ENCODE data around the gene MACROD2. TPM values are rescaled to one million over a fixed set of nuclear protein-coding genes. Genes with fewer than 3 reads are reported as not detected.

Gene MACROD2
- total RNA-seq, 4 donors from 2014 or later = 12.6 to 60.3 (median 18.9) TPM

DNA sequence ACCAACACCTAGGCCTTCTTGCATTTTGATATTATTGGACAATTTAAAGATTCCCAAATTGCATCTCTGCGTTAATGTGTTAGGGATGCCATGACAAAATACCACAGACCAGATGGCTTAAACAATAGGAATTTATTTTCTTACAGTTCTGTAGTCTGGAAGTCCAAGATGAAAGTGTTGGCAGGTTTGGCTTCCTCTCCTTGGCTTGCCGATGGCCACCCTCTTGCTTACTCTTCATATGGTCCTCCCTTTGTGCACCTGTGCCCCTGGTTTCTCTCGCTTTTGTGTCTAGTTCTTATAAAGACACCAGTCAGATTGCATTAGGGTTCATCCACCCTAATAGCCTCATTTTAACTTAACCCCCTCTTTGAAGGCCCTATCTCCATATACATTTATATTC is 1184.5 kb downstream of the MACROD2 start:
- Histone ChIP-seq H3K4me1 (no peaks in the 10 kb centered on the region), H3K27me3 (no peaks in the 10 kb centered on the region), H3K36me3 (no peaks in the 10 kb centered on the region), H3K4me3 (no peak overlapping the region), H3K27ac (no peak overlapping the region), H3K9me3 (peaks cover 6% of the 10 kb centered on the region)
- DNase-seq (ENCODE audit: low spot score in 2 of 2) = no peak
- 93% methylated on average over 3 of the region's 3 CpGs for WGBS
- TF ChIP-seq EP300 (IDR thresholded peaks at IDR 0.05) (no peak), POLR2AphosphoS5 (IDR thresholded peaks at IDR 0.05) (no peak), POLR2A (IDR thresholded peaks at IDR 0.05) (no peak)
- TF ChIP-seq, protein P1, sequence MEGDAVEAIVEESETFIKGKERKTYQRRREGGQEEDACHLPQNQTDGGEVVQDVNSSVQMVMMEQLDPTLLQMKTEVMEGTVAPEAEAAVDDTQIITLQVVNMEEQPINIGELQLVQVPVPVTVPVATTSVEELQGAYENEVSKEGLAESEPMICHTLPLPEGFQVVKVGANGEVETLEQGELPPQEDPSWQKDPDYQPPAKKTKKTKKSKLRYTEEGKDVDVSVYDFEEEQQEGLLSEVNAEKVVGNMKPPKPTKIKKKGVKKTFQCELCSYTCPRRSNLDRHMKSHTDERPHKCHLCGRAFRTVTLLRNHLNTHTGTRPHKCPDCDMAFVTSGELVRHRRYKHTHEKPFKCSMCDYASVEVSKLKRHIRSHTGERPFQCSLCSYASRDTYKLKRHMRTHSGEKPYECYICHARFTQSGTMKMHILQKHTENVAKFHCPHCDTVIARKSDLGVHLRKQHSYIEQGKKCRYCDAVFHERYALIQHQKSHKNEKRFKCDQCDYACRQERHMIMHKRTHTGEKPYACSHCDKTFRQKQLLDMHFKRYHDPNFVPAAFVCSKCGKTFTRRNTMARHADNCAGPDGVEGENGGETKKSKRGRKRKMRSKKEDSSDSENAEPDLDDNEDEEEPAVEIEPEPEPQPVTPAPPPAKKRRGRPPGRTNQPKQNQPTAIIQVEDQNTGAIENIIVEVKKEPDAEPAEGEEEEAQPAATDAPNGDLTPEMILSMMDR (IDR thresholded peaks at IDR 0.05) = no peak

DNA sequence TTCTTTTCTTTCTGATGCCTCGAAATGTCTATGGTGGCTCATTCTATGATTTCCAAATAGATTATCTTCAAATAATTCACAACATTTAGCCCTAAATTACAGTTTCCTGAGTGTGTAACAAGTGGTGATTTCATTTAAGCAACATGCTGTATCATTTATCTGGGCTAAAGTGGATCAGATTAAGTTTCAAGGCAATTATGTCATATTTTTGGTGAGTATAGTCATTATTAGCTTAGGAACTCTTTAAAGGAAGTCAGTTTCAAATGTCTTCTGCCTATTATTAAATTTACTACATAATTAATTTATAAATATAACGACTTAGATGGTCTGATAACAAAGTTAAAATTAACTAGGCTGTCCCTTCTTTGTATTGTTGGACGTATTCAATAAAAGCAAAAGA is 1190.0 kb downstream of the MACROD2 start:
- no peak overlapping the region for H3K27ac ChIP-seq
- TF ChIP-seq POLR2AphosphoS5 (IDR thresholded peaks at IDR 0.05) (no peak), POLR2A (IDR thresholded peaks at IDR 0.05) (no peak), EP300 (IDR thresholded peaks at IDR 0.05) (no peak)
- TF ChIP-seq, protein P1 (IDR thresholded peaks at IDR 0.05) = no peak
- no peaks in the 10 kb centered on the region for H3K36me3 ChIP-seq
- no peaks in the 10 kb centered on the region for H3K9me3 ChIP-seq
- H3K27me3 ChIP-seq = no peaks in the 10 kb centered on the region
- no peaks in the 10 kb centered on the region for H3K4me1 ChIP-seq
- DNase-seq (ENCODE audit: low spot score in 2 of 2) = no peak
- 78% methylated on average over 3 of the region's 3 CpGs for WGBS
- no peak overlapping the region for H3K4me3 ChIP-seq

DNA sequence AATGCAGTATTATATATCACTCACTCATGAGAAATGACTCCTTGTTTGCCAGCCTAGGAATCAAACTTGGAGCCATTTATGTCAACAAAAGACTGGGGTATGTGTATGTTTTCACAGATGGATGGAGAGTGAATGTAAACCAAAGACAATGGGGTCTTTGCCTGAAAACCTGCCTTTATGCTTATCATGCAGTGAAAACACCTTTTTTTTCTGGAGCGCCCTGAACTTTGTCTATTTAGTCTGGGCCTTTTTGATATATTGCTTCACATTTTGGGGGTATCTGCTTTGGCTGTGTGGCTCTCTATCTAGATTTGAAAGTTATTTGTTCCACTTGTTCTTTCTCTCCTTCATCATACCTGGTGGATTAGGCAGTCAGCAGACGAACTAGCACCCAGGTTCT is 1190.6 kb downstream of the MACROD2 start:
- WGBS = 42% methylated on average over 2 of the region's 2 CpGs

DNA sequence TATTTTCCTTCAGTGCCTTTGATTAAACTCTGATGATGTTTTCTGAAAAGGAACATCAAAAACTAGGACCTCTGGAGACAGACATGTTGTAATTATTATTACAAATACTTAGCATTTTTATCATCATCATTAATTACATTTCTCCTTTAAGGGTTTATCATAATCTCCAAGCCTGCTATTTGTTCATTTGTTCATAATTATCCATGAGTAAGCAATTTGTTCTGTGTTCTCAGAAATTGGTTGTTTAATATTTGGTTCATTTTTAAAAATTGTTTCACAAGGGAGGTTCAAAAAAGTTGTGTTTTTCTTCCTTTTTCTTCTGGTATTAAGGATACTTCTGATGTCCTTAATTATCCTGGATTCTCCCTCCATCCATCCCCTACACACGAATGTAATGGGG is 1192.3 kb downstream of the MACROD2 start:
- H3K27ac ChIP-seq = no peak overlapping the region
- H3K9me3 ChIP-seq = no peaks in the 10 kb centered on the region
- H3K4me1 ChIP-seq = no peaks in the 10 kb centered on the region
- no peaks in the 10 kb centered on the region for H3K27me3 ChIP-seq
- 86% methylated on average over 1 of the region's 1 CpG for WGBS
- TF ChIP-seq POLR2A (IDR thresholded peaks at IDR 0.05) = no peak
- TF ChIP-seq POLR2AphosphoS5 (IDR thresholded peaks at IDR 0.05) = no peak
- TF ChIP-seq, protein P1 (IDR thresholded peaks at IDR 0.05) = no peak
- no peak for TF ChIP-seq EP300 (IDR thresholded peaks at IDR 0.05)
- no peak for DNase-seq (ENCODE audit: low spot score in 2 of 2)
- H3K36me3 ChIP-seq = no peaks in the 10 kb centered on the region
- H3K4me3 ChIP-seq = no peak overlapping the region

More for the DNA sequence above, 1190.6 kb downstream of the MACROD2 start:
- Histone ChIP-seq H3K4me3 (no peak overlapping the region), H3K27ac (no peak overlapping the region), H3K27me3 (no peaks in the 10 kb centered on the region), H3K36me3 (no peaks in the 10 kb centered on the region), H3K4me1 (no peaks in the 10 kb centered on the region), H3K9me3 (no peaks in the 10 kb centered on the region)
- DNase-seq (ENCODE audit: low spot score in 2 of 2) = no peak
- TF ChIP-seq, protein P1 (IDR thresholded peaks at IDR 0.05) = no peak
- TF ChIP-seq POLR2AphosphoS5 (IDR thresholded peaks at IDR 0.05) (no peak), EP300 (IDR thresholded peaks at IDR 0.05) (no peak), POLR2A (IDR thresholded peaks at IDR 0.05) (no peak)

DNA sequence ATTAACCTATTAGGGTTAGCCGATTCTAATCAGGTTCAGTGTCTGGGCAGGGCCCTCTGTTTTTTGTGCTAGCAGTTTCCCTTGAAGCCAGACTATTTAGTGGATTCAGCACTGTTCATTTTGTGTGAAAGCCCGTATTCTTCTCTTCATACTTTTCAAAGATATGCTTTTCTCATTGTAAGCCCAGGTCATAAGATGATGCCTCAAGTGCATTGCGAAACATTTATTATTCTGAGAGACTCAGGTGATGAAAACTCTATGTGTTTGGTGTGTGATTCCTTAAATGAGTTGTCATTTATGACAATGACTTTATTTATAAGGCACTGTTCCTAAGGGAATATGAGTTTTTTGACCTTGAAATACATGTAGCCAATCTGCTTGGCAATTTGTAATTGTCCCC is 1193.1 kb downstream of the MACROD2 start:
- Histone ChIP-seq H3K4me3 (no peak overlapping the region), H3K27ac (no peak overlapping the region), H3K27me3 (no peaks in the 10 kb centered on the region), H3K9me3 (no peaks in the 10 kb centered on the region), H3K36me3 (no peaks in the 10 kb centered on the region), H3K4me1 (no peaks in the 10 kb centered on the region)
- no peak for DNase-seq (ENCODE audit: low spot score in 2 of 2)
- WGBS = 85% methylated on average over 3 of the region's 3 CpGs
- TF ChIP-seq POLR2A (IDR thresholded peaks at IDR 0.05) (no peak), EP300 (IDR thresholded peaks at IDR 0.05) (no peak), POLR2AphosphoS5 (IDR thresholded peaks at IDR 0.05) (no peak)
- TF ChIP-seq, protein P1 (IDR thresholded peaks at IDR 0.05) = no peak

Measured in suprapubic skin (tissue), 4 donors.